NT2/D1 (cell line): ENCODE results near the gene PRKN.

Experiments used
- SUZ12 ChIP-seq: IDR thresholded peaks from 2 replicates; pipeline ENCODE4 v1.6.1; 2011; ENCODE audit not compliant: insufficient read length, insufficient read depth; ENCODE audit errors: extremely low read depth
- YY1 ChIP-seq: IDR thresholded peaks from 2 replicates; pipeline ENCODE4 v1.6.1; 2011; ENCODE audit not compliant: insufficient read length, insufficient read depth
- ZNF274 ChIP-seq: IDR thresholded peaks from 2 replicates; pipeline ENCODE4 v1.6.1; 2011; ENCODE audit warnings: mild to moderate bottlenecking, low read depth, low read length

DNA sequence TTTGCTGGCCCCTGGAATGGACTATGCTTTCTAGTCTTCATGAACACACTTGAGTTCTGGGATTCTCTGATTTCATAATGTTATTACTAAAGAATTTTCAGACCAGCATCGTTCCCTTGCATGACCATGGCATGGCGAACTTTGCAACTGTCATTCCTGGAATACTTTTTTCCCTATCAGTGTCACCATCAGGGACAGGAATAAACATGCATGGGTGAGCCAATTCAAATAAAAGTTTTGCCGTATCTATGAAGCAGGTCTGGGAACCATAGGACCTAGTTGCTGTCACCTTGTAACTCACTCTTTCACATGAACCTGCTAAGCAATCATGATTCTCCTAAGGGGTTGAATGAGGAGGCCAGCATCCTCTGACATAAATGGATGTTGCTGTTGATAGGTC is 1385.5 kb downstream of the PRKN start:
- TF ChIP-seq ZNF274: no peak
- no peak for TF ChIP-seq YY1
- no peak for TF ChIP-seq SUZ12
